Cardiac fibroblast (primary cell): ENCODE measurements around the gene SH3TC1.

Experiments used
- DNase-seq, 2 donors: peaks; one replicate each; pipeline versions ENCODE4 v3.0.0 to v3.0.0-alpha.2; 2010; ENCODE audit warnings: low read depth in 2 of 2
- H3K4me3 ChIP-seq, 2 donors: replicated peaks in 1 of 2; 1 replicate in 1 of 2; 2 replicates in 1 of 2; pipeline ENCODE4 v1.5.1; 2011; ENCODE audit warnings: low read depth in 2 of 2, low read length in 2 of 2, mild to moderate bottlenecking in 2 of 2, moderate library complexity in 1 of 2
- CTCF ChIP-seq: IDR thresholded peaks from one replicate; pipeline ENCODE4 v1.5.1; 2011; ENCODE audit warnings: low read depth, mild to moderate bottlenecking, low read length, inconsistent platforms

Gene SH3TC1

GRCh38 chr4:8211737-8212581 lies 12.9 kb downstream of the SH3TC1 start:
- no peak for TF ChIP-seq CTCF
- no peak for DNase-seq
- H3K4me3 ChIP-seq: no peak overlapping the region

GRCh38 chr4:8212622-8213021 lies 13.5 kb downstream of the SH3TC1 start:
- no peak overlapping the region for H3K4me3 ChIP-seq
- DNase-seq: no peak
- TF ChIP-seq CTCF: no peak

GRCh38 chr4:8213121-8213520 lies 14.0 kb downstream of the SH3TC1 start:
- no peak for TF ChIP-seq CTCF
- no peak for DNase-seq

GRCh38 chr4:8214136-8214535 lies 15.0 kb downstream of the SH3TC1 start:
- no peak overlapping the region for H3K4me3 ChIP-seq
- DNase-seq: no peak
- no peak for TF ChIP-seq CTCF

More at GRCh38 chr4:8213121-8213520, 14.0 kb downstream of the SH3TC1 start:
- H3K4me3 ChIP-seq: no peak overlapping the region

- no peak for TF ChIP-seq CTCF
- H3K4me3 ChIP-seq: no peak overlapping the region
- DNase-seq: peak; percentile 87 to 91
Measured at GRCh38 chr4:8215001-8215427, 15.9 kb downstream of the SH3TC1 start.

- H3K4me3 ChIP-seq: no peak overlapping the region
- DNase-seq: no peak
- TF ChIP-seq CTCF: no peak
Measured at GRCh38 chr4:8215641-8216442, 16.8 kb downstream of the SH3TC1 start.
